ENCODE measurements around the gene ANKFY1. TPM values are rescaled to one million over a fixed set of nuclear protein-coding genes. Genes with fewer than 3 reads are reported as not detected.

Gene ANKFY1
- total and polyA plus RNA-seq, 7 experiments from 2014 or later, result 11.7 to 84.5 (median 61.5) TPM

GRCh38 chr17:4232168-4232813 lies 31.5 kb downstream of the ANKFY1 start:
- intact Hi-C loops (cut with micrococcal nuclease), result no loop called here
- peak in 2 of 9 donors; percentile 7 for DNase-seq
- peaks cover 10 to 25% (median 18%) of the 10 kb centered on the region in 7 donors for H3K4me1 Mint-ChIP-seq
- Histone ChIP-seq H3K36me3 (ENCODE audit: control insufficient read depth in 2 of 3, insufficient read depth in 3 of 3, low read length in 3 of 3) (peaks cover 7 to 47% (median 8%) of the 10 kb centered on the region in 3 experiments), H3K27ac (ENCODE audit: low read depth, low read length) (no peak overlapping the region), H3K27me3 (ENCODE audit: control insufficient read depth in 2 of 2, insufficient read depth in 2 of 2, low read length in 2 of 2) (no peaks in the 10 kb centered on the region), H3K4me3 (ENCODE audit: low read length) (no peak overlapping the region), H3K4me1 (ENCODE audit: control insufficient read depth in 2 of 2, insufficient read depth in 2 of 2, low read length in 2 of 2) (peaks cover 6 to 9% of the 10 kb centered on the region in 2 donors), H3K9me3 (ENCODE audit: control insufficient read depth in 2 of 3, low read length in 3 of 3) (no peaks in the 10 kb centered on the region)
- POLR2A ChIA-PET, result no interaction called here
- H3K27me3 Mint-ChIP-seq, result no peaks in the 10 kb centered on the region
- no peaks in the 10 kb centered on the region for H3K9me3 Mint-ChIP-seq
- peaks cover 3 to 26% (median 6%) of the 10 kb centered on the region in 5 donors for H3K36me3 Mint-ChIP-seq
- no peak overlapping the region for H3K4me3 Mint-ChIP-seq
- CTCF ChIA-PET, result interaction anchor here (1.4 kb wide), 1 partner anchor 18 kb away, joined by 5 read pairs; no protein-coding TSS in a partner anchor
- ATAC-seq, result no peak
- H3K27ac Mint-ChIP-seq, result peak overlapping the region; percentile 4 to 84 (median 63)

GRCh38 chr17:4229627-4230541 lies 33.9 kb downstream of the ANKFY1 start:
- intact Hi-C loops (cut with micrococcal nuclease), result no loop called here
- Mint-ChIP-seq H3K36me3 (peaks cover 2 to 19% (median 5%) of the 10 kb centered on the region in 5 donors), H3K4me1 (peaks cover 10 to 25% (median 18%) of the 10 kb centered on the region in 7 donors), H3K4me3 (no peak overlapping the region), H3K27me3 (no peaks in the 10 kb centered on the region), H3K27ac (peak overlapping the region in 3 of 9 donors; percentile 30 to 54 (median 48)), H3K9me3 (no peaks in the 10 kb centered on the region)
- H3K9me3 ChIP-seq (ENCODE audit: control insufficient read depth in 2 of 3, low read length in 3 of 3), result no peaks in the 10 kb centered on the region
- ATAC-seq (no peak), DNase-seq (no peak)
- POLR2A ChIA-PET, result no interaction called here
- no peaks in the 10 kb centered on the region for H3K27me3 ChIP-seq (ENCODE audit: control insufficient read depth in 2 of 2, insufficient read depth in 2 of 2, low read length in 2 of 2)
- H3K36me3 ChIP-seq (ENCODE audit: control insufficient read depth in 2 of 3, insufficient read depth in 3 of 3, low read length in 3 of 3), result peaks cover 0 to 40% (median 7%) of the 10 kb centered on the region in 3 experiments
- no peak overlapping the region for H3K27ac ChIP-seq (ENCODE audit: low read depth, low read length)
- H3K4me1 ChIP-seq (ENCODE audit: control insufficient read depth in 2 of 2, insufficient read depth in 2 of 2, low read length in 2 of 2), result peaks cover 6 to 9% of the 10 kb centered on the region in 2 donors
- CTCF ChIA-PET, result interaction anchor here (0.5 kb wide), 1 partner anchor 17 kb away, joined by 3 read pairs; no protein-coding TSS in a partner anchor
- H3K4me3 ChIP-seq (ENCODE audit: low read length), result no peak overlapping the region

GRCh38 chr17:4221899-4222659 lies 41.7 kb downstream of the ANKFY1 start:
- ATAC-seq, result no peak
- peak overlapping the region in 1 of 9 donors; percentile 65 for H3K27ac Mint-ChIP-seq
- no peaks in the 10 kb centered on the region for H3K4me1 Mint-ChIP-seq
- no peak for DNase-seq
- intact Hi-C loops (cut with micrococcal nuclease), result no loop called here
- peaks cover 0 to 25% (median 4%) of the 10 kb centered on the region in 3 experiments for H3K36me3 ChIP-seq (ENCODE audit: control insufficient read depth in 2 of 3, insufficient read depth in 3 of 3, low read length in 3 of 3)
- H3K27me3 Mint-ChIP-seq, result no peaks in the 10 kb centered on the region
- H3K36me3 Mint-ChIP-seq, result peaks cover 0 to 13% (median 6%) of the 10 kb centered on the region in 5 donors
- CTCF ChIA-PET, result interaction anchor here (0.8 to 1.1 kb wide), 2 partner anchors 22 to 199 kb away, joined by 3 read pairs; no protein-coding TSS in a partner anchor
- H3K9me3 ChIP-seq (ENCODE audit: control insufficient read depth in 2 of 3, low read length in 3 of 3), result no peaks in the 10 kb centered on the region
- H3K9me3 Mint-ChIP-seq, result no peaks in the 10 kb centered on the region
- H3K4me3 ChIP-seq (ENCODE audit: low read length), result no peak overlapping the region
- H3K27ac ChIP-seq (ENCODE audit: low read depth, low read length), result no peak overlapping the region
- POLR2A ChIA-PET, result no interaction called here
- H3K4me1 ChIP-seq (ENCODE audit: control insufficient read depth in 2 of 2, insufficient read depth in 2 of 2, low read length in 2 of 2), result no peaks in the 10 kb centered on the region
- H3K4me3 Mint-ChIP-seq, result no peak overlapping the region
- no peaks in the 10 kb centered on the region for H3K27me3 ChIP-seq (ENCODE audit: control insufficient read depth in 2 of 2, insufficient read depth in 2 of 2, low read length in 2 of 2)

GRCh38 chr17:4221163-4221562 lies 42.6 kb downstream of the ANKFY1 start:
- POLR2A ChIA-PET, result no interaction called here
- H3K27ac Mint-ChIP-seq, result peak overlapping the region in 4 of 9 donors; percentile 5 to 36 (median 20)

GRCh38 chr17:4220655-4221054 lies 43.1 kb downstream of the ANKFY1 start:
- intact Hi-C loops (cut with micrococcal nuclease), result no loop called here
- Histone ChIP-seq H3K36me3 (ENCODE audit: control insufficient read depth in 2 of 3, insufficient read depth in 3 of 3, low read length in 3 of 3) (peaks cover 0 to 21% (median 4%) of the 10 kb centered on the region in 3 experiments), H3K4me1 (ENCODE audit: control insufficient read depth in 2 of 2, insufficient read depth in 2 of 2, low read length in 2 of 2) (no peaks in the 10 kb centered on the region), H3K4me3 (ENCODE audit: low read length) (no peak overlapping the region), H3K9me3 (ENCODE audit: control insufficient read depth in 2 of 3, low read length in 3 of 3) (no peaks in the 10 kb centered on the region), H3K27ac (ENCODE audit: low read depth, low read length) (no peak overlapping the region), H3K27me3 (ENCODE audit: control insufficient read depth in 2 of 2, insufficient read depth in 2 of 2, low read length in 2 of 2) (no peaks in the 10 kb centered on the region)
- Mint-ChIP-seq H3K9me3 (no peaks in the 10 kb centered on the region), H3K27ac (peak overlapping the region in 2 of 9 donors; percentile 16 to 31), H3K27me3 (no peaks in the 10 kb centered on the region), H3K4me3 (no peak overlapping the region), H3K4me1 (peaks cover under 1 to 4% (median 2%) of the 10 kb centered on the region in 7 donors), H3K36me3 (peaks cover 0 to 15% (median 6%) of the 10 kb centered on the region in 5 donors)
- ChIA-PET POLR2A (no interaction called here), CTCF (interaction anchor here (1.4 kb wide), 1 partner anchor 21 kb away, joined by 4 read pairs; no protein-coding TSS in a partner anchor)
- no peak for DNase-seq
- no peak for ATAC-seq

More at GRCh38 chr17:4221163-4221562, 42.6 kb downstream of the ANKFY1 start:
- no peaks in the 10 kb centered on the region for H3K27me3 ChIP-seq (ENCODE audit: control insufficient read depth in 2 of 2, insufficient read depth in 2 of 2, low read length in 2 of 2)
- H3K9me3 ChIP-seq (ENCODE audit: control insufficient read depth in 2 of 3, low read length in 3 of 3), result no peaks in the 10 kb centered on the region
- no peaks in the 10 kb centered on the region for H3K4me1 ChIP-seq (ENCODE audit: control insufficient read depth in 2 of 2, insufficient read depth in 2 of 2, low read length in 2 of 2)
- intact Hi-C loops (cut with micrococcal nuclease), result no loop called here
- Mint-ChIP-seq H3K27me3 (no peaks in the 10 kb centered on the region), H3K36me3 (peaks cover 0 to 15% (median 6%) of the 10 kb centered on the region in 5 donors), H3K4me3 (no peak overlapping the region), H3K9me3 (no peaks in the 10 kb centered on the region), H3K4me1 (peaks cover 0 to 3% (median 0%) of the 10 kb centered on the region in 7 donors)
- no peak overlapping the region for H3K27ac ChIP-seq (ENCODE audit: low read depth, low read length)
- no peak for ATAC-seq
- CTCF ChIA-PET, result interaction anchor here (0.8 kb wide), 1 partner anchor 200 kb away, joined by 3 read pairs; no protein-coding TSS in a partner anchor
- DNase-seq, result no peak
- no peak overlapping the region for H3K4me3 ChIP-seq (ENCODE audit: low read length)
- peaks cover 0 to 22% (median 4%) of the 10 kb centered on the region in 3 experiments for H3K36me3 ChIP-seq (ENCODE audit: control insufficient read depth in 2 of 3, insufficient read depth in 3 of 3, low read length in 3 of 3)

- H3K9me3 ChIP-seq (ENCODE audit: control insufficient read depth in 2 of 3, low read length in 3 of 3), result no peaks in the 10 kb centered on the region
- no peak for ATAC-seq
- intact Hi-C loops (cut with micrococcal nuclease), result loop anchor here (5.0 kb wide), 3 partner anchors 43 to 408 kb away; partner anchors contain the start of genes ANKFY1 (in 1 of the 2) and UBE2G1 (in 1 of the 2)
- H3K4me1 Mint-ChIP-seq, result peaks cover 6 to 10% (median 7%) of the 10 kb centered on the region in 7 donors
- CTCF ChIA-PET, result interaction anchor here (9.7 kb wide), 1 partner anchor 192 kb away, joined by 155 read pairs; no protein-coding TSS in a partner anchor
- no peak overlapping the region for H3K4me3 ChIP-seq (ENCODE audit: low read length)
- no peak overlapping the region for H3K27ac ChIP-seq (ENCODE audit: low read depth, low read length)
- peak overlapping the region in 1 of 9 donors; percentile 43 for H3K27ac Mint-ChIP-seq
- no peaks in the 10 kb centered on the region for H3K4me1 ChIP-seq (ENCODE audit: control insufficient read depth in 2 of 2, insufficient read depth in 2 of 2, low read length in 2 of 2)
- no peaks in the 10 kb centered on the region for H3K27me3 ChIP-seq (ENCODE audit: control insufficient read depth in 2 of 2, insufficient read depth in 2 of 2, low read length in 2 of 2)
- H3K27me3 Mint-ChIP-seq, result no peaks in the 10 kb centered on the region
- H3K36me3 ChIP-seq (ENCODE audit: control insufficient read depth in 2 of 3, insufficient read depth in 3 of 3, low read length in 3 of 3), result peaks cover 0 to 21% (median 4%) of the 10 kb centered on the region in 3 experiments
- peaks cover 0 to 20% (median 12%) of the 10 kb centered on the region in 5 donors for H3K36me3 Mint-ChIP-seq
- H3K9me3 Mint-ChIP-seq, result no peaks in the 10 kb centered on the region
- POLR2A ChIA-PET, result interaction anchor here (0.6 kb wide), 1 partner anchor 54 kb away, joined by 4 read pairs; no protein-coding TSS in a partner anchor
- DNase-seq, result no peak
- no peak overlapping the region for H3K4me3 Mint-ChIP-seq
These were observed 44.5 kb downstream of the ANKFY1 start for GRCh38 chr17:4219241-4219640.

All from naive thymus-derived CD4-positive, alpha-beta T cell (primary cell).